ENCODE results near the gene TMEM86B.

TMEM86B gene

DNA sequence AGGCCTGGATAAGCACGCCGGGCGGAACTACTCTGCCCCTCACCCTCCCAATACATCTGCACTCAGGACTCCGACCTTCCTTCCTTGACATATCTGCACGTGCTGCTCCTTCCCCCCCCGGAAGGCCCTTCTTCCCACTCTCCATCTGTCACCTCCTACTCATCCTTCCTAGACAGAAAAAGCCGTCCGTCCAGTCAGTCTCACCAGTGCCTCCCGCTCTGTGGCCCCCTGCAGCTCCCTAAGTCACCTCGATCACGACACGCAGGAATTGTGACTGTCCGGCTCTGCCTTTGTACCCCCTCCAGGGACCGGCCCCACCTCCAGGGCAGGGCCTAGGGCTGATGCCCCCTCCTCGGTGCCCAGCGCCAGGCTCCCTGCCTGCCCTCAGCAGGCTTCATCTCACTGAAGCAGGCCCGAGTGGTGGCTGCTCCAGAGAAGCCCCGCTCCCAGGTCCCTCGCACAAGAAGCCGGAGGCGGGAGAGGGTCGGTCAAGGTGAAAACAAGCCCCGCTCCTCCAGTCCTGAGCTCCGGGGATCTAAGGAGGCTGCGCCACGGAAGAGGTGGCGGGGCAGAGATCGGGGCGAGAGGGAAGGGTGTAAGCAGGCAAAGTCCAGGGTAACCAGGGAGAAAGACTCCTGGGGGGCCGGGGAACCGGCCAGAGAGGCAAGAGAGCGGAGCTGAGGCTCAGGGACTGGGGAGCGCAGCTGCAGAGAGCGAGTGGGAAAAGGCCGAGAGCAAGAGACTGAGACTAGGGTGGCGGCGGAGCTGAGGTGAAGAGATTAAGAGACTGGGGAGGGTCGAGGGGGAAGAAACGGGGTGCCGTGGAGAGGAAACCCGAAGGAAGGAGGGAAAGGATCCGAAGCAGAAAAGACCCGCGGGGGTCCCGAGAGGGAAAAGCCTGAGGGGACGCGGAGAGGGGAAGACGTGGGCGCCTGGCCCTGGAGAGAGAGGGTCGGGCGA, 29.2 kb upstream of the TMEM86B start:
- no peak for DNase-seq (ENCODE audit: low read depth)

DNA sequence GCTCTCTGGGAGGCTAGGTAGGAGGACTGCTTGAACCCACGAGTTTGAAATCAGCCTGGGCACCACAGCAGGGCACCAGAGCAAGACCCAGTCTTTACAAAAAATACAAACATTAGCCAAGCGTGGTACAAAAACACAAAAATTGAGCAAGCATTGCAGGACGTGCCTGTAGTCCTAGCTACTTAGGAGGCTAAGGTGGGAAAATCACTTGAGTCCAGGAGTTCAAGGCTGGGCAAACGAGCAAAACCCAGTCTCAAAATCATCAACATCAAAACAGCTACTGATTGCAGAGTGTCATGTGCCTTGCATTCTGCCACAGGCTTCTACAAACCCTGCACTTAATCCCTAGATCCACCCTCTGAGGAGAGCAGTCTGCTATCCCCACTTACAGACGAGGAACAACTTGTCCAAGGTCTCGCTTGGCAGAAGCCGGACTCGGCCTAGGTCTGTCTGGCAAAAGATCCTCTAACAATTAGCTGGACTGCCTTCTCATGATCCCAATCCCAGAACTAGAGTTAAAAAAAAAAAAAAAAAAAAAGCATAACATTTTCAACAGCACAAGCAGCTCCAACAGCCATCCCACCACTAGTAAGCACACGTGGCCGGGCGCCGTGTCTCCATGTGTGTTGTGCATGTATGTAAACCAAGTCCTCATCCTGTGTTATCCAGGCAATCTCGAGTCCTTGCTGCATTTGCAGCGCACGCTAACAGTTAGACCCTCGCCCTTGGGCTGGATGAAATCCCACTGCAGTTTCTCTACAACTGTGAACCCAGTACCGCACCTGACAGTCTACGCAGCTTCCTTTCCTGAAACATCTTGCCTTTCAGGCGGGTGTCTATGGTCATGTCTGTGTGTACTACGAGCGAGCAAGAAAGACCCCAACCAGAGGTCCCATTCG, 28.2 kb upstream of the TMEM86B start:
- no peak for DNase-seq (ENCODE audit: low read depth)

DNA sequence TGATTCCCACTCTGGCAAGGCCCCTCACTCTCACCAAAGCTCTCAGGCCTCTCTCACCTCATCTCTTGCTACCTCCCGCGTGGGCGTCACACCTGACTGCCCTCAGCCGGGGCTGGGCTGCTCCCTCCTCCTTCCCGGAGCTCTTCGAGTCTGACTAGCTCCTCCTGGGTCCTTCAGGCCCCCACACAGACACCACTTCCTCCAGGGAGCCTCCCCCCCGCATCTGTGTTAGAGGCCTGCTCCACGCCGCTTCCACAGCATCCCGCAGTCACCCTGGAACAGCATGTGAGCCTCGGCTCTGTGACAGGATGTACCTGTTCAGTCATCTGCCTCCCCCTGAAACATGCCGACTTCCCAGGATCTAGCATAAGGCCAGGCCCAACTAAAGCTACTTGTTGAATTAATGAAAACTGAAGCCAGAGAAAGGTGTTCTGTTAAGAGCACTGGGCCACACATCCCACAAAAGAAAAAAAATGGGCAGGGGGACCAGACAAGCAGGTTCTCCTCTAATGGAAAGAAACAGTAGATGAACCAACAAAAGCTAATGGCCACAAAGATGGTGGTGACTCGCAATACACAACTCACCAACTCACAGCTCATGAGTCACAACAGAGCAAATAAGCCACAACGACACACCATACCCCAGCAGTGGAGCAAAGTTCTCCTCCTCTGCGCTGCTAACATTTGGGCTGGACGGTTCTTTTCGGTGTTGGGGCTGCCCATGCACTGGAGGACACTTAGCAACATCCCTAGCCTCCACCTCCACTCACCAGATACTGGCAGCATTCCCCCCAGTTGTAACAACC, 27.3 kb upstream of the TMEM86B start:
- no peak for DNase-seq (ENCODE audit: low read depth)

GRCh38 chr19:55254625-55254977, 26.0 kb upstream of the TMEM86B start:
- no peak for DNase-seq (ENCODE audit: low read depth)

DNA sequence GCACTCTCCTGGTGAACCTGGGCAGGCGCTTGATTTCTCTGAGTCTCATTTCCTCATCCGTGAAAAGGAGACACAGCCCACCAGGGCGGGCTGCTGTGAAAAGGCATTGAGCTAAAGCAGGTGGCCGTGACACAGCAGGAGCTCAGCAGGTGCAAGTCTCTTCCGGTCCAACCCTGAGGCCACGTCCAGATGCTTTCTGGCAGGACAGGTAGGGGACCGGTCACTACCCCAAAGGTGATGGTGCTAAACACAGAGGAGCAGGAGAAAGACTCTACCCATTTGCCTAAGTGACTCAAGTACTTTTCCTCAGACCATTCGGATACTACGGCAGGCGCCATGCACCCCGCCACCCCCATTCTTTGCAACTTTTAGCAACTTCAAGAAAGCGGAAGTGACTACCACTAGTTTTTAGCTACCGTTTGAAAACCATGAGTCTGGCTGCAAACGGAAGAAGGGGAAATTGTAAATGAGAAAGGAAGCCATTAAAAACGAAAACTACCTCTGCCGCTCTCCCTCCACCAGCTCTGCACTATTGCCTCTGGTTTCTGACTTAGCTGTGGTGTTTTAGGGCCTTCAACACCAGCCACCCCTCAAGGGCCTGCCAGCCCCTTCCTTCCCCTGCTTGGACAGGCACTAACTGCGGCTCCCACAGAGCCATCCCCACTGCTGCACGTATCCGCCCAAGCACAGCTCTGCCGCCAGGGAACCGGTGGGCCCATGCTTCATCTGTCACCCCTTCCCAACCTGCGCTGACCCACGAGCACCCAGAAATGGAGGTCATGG, 25.5 kb upstream of the TMEM86B start:
- DNase-seq (ENCODE audit: low read depth): no peak

- no peak for DNase-seq (ENCODE audit: low read depth)
Observed at GRCh38 chr19:55252760-55253663, 24.4 kb upstream of the TMEM86B start.

- DNase-seq (ENCODE audit: low read depth): no peak
Observed at GRCh38 chr19:55251341-55252081, 22.9 kb upstream of the TMEM86B start.

DNA sequence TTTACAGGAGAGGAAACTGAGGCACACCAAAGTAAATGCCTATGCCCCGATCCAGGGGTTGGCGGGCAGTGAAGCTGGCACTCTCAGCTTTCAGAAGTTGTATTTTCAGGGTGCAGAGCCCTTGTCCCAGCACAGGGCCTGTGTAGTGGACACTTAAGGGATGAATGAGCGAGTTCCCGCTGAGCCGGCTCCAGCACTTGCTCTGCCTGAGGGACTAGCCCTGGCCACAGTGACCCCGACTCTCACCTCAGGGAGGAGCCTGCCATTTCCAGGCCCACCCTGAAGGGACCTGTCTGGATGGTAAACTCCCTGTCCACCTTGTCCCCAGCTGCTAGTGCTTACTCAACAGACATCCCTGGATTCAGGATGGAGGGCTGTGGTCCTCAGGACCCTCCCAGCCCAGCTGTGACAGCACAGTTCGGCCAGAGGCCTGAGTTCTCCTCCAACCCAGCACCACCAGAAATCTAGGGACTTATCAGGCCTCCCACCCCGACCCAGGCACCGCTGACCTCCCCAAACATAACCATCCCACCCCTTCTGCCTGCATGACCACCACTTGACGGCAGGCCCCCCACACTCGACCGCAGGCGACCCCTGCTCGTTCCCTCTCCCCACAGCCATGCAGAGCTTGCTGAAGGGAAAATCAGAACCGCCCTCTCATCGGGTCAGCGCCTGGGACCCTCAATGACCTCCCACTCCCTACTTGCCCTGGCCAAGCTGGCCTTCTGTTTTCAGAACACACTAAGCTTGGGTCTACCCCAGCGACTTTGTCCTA, 21.9 kb upstream of the TMEM86B start:
- DNase-seq (ENCODE audit: low read depth): no peak

DNA sequence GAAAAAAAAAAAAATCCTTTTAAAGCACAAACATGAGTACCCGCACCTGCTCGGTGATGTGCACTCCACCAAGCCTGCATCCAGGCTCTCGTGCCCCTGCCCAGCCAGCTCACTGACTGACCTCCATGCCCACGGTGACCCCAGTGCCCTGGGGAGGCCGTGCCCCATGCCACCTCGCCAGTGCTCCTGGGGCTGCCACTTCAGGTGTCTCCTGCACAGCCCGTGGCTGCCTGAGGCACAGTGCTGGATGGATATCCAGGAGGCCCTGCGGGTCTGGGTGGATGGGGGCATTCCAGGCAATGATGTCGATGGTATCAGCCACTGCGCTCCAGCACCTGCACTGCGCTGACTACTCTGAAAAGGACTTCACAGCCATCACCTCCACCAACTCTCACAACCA, 21.3 kb upstream of the TMEM86B start:
- DNase-seq (ENCODE audit: low read depth): no peak

DNA sequence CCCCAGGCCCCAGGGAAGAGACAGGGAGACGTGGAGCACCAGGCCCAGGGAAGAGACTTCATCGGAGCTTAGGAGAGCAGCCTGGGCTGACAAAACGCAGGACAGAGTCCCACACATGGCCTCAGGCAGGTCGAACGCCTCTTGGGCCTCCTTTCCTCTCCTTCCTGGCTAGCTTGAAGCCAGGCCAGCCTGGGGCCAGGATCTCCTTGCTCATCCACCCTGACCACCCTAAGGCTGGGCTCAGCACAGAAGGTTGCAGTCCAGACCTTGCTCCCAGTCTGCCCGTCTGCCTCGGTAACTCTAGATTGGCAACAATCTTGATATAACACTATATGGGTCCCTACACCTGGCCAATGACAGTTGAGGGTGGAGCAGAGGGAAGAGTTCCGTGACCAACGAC, 20.1 kb upstream of the TMEM86B start:
- DNase-seq (ENCODE audit: low read depth): no peak

DNA sequence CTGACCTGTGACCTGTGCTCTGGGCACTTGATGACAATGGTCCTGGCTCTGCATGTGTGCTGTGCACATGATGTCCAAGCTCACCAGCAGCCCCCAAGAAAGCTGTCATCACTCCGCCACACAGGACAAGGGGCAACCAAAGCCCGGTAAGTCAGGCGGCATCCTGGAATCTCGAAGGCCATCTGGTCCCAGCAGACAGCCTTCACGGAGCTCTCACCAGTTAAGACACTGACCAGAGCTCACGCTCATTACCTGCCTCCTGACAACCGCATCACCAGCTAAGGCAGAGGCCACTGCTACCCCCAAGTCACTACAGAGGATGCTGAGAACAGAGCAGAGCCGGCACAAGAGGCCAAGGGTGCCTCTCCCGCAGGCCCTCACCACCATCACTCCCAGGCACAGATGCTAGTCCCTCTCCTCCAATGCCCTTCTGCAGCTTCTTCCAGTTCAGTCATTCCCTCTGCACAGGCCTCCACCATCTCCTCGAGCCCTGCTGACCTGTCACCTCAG, 19.7 kb upstream of the TMEM86B start:
- DNase-seq (ENCODE audit: low read depth): no peak

DNA sequence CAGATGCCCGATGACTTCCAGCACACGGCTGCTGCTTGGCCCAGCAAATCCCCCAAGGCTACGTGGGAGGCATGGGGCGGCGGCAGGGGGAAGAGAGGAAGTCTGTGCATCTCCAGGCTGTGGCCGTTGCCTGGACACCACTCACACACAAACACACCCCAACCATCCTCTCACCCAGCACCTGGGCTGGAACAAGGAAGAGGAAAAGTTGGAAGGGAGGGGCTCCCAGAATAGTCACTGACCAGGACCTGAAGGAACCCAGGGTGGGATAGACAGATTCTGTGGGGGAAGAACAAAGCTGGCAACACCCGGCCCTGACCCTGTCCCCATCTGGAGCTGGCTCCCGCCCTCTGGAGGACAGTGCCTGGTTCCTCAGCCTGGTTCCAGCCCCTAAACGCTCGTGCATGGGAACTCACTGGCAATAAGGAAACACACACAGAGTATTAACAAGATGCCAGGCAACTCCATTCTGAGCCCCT, 19.1 kb upstream of the TMEM86B start:
- no peak for DNase-seq (ENCODE audit: low read depth)

DNA sequence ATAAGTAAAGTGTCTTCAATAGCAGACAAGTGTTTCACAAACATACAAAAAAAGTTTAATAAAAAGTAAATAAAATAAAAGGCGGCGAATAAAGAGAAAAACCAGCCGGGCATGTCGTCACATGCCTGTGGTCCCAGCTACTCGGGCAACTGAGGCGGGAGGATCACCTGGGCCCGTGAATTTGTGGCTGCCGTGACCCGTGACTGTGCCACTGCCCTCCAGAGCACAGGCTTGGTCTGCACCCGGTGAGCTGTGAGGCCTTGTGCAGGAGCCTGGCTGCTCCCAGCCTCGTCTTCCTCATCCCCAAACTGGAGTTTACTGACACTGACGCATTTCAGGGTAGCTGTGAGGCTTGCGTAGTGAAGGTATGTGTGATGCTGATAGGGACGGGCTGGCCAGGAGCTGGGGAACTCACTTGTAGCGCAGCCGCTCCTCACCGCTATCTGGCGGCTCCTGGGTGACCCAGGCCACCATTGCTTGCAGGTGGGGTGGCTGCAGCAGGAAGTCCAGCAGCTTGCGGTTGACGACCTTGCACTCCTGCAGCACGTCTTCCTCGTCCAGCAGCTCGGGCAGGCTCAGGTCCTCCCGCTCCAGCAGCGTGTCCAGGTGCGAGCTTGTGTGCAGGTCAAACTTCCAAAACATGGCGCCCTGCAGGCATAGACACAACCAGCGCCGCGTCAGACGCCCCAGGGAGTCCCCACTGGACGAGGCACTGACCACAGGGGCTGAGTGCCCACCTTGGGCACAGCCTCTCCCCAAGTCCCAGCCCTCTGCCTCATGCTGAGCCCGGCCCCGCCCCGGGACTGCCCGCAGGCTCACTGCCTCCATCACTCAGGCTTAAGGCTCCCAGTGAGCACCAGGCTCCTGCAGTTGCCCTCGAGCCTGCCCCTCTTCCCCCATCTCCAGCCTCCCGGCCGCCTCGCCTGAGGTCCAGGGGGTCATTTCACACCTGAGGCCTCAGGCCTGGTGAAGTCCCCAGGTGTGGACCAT, 18.2 kb upstream of the TMEM86B start:
- no peak for DNase-seq (ENCODE audit: low read depth)

DNA sequence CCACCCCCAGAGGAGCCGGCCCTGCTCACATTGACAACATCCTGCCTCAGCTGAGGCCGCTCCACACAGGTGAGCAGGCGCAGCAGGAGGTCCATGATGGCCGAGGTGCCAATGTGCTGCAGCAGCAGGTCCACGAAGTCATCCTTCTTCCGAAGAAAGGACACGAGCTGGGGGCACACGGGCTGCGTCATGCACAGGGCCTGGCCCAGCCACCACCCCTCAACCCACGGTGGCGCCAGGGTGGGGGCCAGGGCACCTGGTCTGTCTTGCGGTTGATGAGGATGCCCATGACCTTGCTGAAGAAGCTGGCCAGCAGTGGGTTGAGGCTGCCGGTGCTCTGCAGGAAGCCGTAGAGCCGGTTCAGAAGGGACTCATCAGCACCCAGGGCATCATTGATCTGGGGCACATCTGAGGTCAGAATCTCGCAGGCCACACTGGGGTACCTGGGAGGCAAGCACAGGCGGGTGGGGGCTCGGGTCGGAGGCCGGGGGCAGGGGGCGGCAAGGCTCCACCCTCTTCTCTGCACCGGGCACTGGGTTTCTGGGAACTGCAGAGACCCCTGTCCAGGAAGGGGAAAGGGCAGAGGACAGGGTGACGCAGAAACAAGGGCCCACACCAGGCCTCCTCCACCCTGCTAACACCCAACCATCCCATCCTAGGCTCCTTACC, 16.8 kb upstream of the TMEM86B start:
- DNase-seq (ENCODE audit: low read depth): no peak

DNA sequence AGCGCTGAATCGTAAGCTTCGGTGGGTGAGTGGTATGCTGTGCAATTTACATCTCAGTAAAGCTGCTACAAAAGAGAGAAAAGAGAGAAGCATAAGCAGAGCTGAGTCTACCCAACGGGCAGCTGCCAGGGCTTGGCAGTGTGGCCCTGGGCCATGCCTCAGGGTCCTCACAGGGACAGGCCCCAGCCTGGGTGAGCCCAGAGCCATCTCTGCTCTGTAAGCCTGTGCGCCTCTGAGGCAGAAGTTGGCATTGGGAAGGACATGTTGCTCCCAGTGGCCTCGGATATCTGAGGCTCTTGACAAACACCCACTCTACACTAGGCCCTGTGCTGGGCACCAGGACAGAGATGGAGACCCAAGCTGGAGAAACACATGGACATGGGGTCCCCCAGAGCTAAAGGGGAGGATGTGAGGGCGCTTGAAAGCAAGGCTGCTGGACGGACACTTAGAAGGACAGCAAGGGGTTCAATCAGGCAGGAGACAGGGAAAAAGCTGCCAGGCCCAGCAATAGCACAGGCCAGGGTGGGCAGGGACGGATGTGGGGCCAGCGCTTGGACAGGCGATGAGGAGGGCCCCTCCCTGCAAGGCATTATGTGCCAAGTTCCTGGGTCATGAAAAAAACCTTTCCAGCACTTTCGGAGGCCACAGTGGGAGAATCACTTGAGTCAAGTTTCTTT, 15.6 kb upstream of the TMEM86B start:
- no peak for DNase-seq (ENCODE audit: low read depth)

GRCh38 chr19:55242517-55242916, 14.0 kb upstream of the TMEM86B start:
- no peak for DNase-seq (ENCODE audit: low read depth)

All from stimulated activated CD8-positive, alpha-beta memory T cell treated with anti-CD3 and anti-CD28 coated beads, Interleukin-12 subunit alpha, Interleukin-12 subunit beta, amount 100 ng/mL, for 1 hour (primary cell).